Gastrocnemius medialis (tissue), 4 donors: ENCODE measurements around the gene GPATCH1.

Experiments
- CTCF ChIP-seq, 5 experiments: fragments of 450-650 bp in 3 of 5; fragments of 200-600 bp in 2 of 5; sonication (generic) in 2 of 5; IDR thresholded peaks in 4 of 5; conservative IDR thresholded peaks in 1 of 5; 1 replicate in 4 of 5; 2 replicates in 1 of 5; pipeline ENCODE4 v1.5.1; 2016 to 2019; ENCODE audit warnings: antibody characterized with exemption in 5 of 5, mild to moderate bottlenecking in 3 of 5, moderate library complexity in 3 of 5
- POLR2A ChIP-seq, 2 donors: fragments of 450-650 bp; IDR thresholded peaks; one replicate each; pipeline ENCODE4 v1.6.1; 2017; ENCODE audit warnings: antibody characterized with exemption in 2 of 2, mild to moderate bottlenecking in 2 of 2, moderate library complexity in 2 of 2

- no peak for TF ChIP-seq CTCF (IDR thresholded peaks at IDR 0.05 in 4 of 5, conservative IDR thresholded peaks at IDR 0.05 in 1 of 5)
- TF ChIP-seq POLR2A (IDR thresholded peaks at IDR 0.05), result no peak
These were observed 13.9 kb upstream of the GPATCH1 start for GRCh38 chr19:33067121-33067520.
